ENCODE measurements around the gene CCNB1. TPM values are rescaled to one million over a fixed set of nuclear protein-coding genes. Genes with fewer than 3 reads are reported as not detected.

Gene CCNB1
- total RNA-seq (2021; ENCODE audit: unreplicated experiment) = 281 TPM
- polyA plus RNA-seq (2012) = 279 and 300 TPM in 2 replicates
- percentile 97 among the genes with signal in this experiment for Bru-seq, nascent RNA
- percentile 98 among the genes with signal in this experiment for BruChase-seq, experiment 1, labeled RNA remaining after a 6-hour chase
- percentile 99 among the genes with signal in this experiment for BruChase-seq, experiment 2, labeled RNA remaining after a 2-hour chase
- long read RNA-seq, transcript CCNB1-201 (9 exons, 2,169 nt) = major isoform, 673 of 758 reads
- long read RNA-seq, partial matches to known transcripts = 23 of 758 reads
- long read RNA-seq, other reads (novel, unspliced or antisense) = 61 of 758 reads

- Histone ChIP-seq H3K4me2 (ENCODE audit: low read length) (peak within 1 kb of the TSS; percentile 89), H3K4me1 (ENCODE audit: control insufficient read depth in 1 of 2, insufficient read depth in 2 of 2, low read length in 2 of 2) (peaks cover 14 to 20% of the 10 kb centered on the region in 2 experiments), H3K9ac (ENCODE audit: low read length) (peak within 1 kb of the TSS; percentile 98), H3K27me3 (ENCODE audit: insufficient read depth, low read length) (no peaks in the 10 kb centered on the region), H2AFZ (ENCODE audit: low read depth, low read length, poor library complexity, severe bottlenecking) (peak within 1 kb of the TSS; percentile 14), H3K79me2 (ENCODE audit: insufficient read depth, low read length) (peaks cover 46% of the 10 kb centered on the region), H3K4me3 (replicated peaks in 1 of 2; ENCODE audit: low read depth in 1 of 2, low read length in 2 of 2) (peak within 1 kb of the TSS; percentile 87 to 98), H3K9me2 (ENCODE audit: insufficient read depth) (no peaks in the 10 kb centered on the region), H4K20me1 (ENCODE audit: insufficient read depth) (no peaks in the 10 kb centered on the region; the same call in 1 of the 2 replicates), H3K36me3 (ENCODE audit: control insufficient read depth in 1 of 2, insufficient read depth in 2 of 2, low read length in 2 of 2) (peaks cover 21 to 40% of the 10 kb centered on the region in 2 experiments), H3K9me3 (ENCODE audit: control insufficient read depth in 1 of 2, insufficient read depth in 1 of 2, low read depth in 1 of 2, low read length in 2 of 2) (no peaks in the 10 kb centered on the region), H3K27ac (ENCODE audit: low read depth, low read length) (peak within 1 kb of the TSS; percentile 80)
- ChIA-PET POLR2A (interaction anchor here (0.7 to 1.4 kb wide), 4 partner anchors 14 to 51 kb away, joined by 3 to 4 read pairs (median 4); partner anchors contain the start of gene CENPH), RAD21 (ENCODE audit: low non-redundant PET in 1 of 2, low total read pairs in 2 of 2, uncharacterized antibody in 2 of 2, unreplicated experiment in 2 of 2) (interaction anchor here in 1 of 2 experiments (0.6 kb wide), 1 partner anchor 27 kb away, joined by 3 read pairs; no protein-coding TSS in a partner anchor), CTCF (interaction anchor here (0.9 kb wide), 1 partner anchor 73 kb away, joined by 6 read pairs; the partner anchor contains the start of gene SLC30A5)
- ATAC-seq (peak; percentile 98), DNase-seq (ENCODE audit: low read depth, low spot score) (peak; percentile 96)
- BruUV-seq (replicated peaks) = no TSS peak
- intact Hi-C loops (cut with micrococcal nuclease) = no loop called here
- TF ChIP-seq CBX3 (IDR thresholded peaks at IDR 0.05; ENCODE audit: low read depth) (no peak; the same call in 1 of the 2 replicates), TCF7L2 (IDR thresholded peaks at IDR 0.05; ENCODE audit: borderline replicate concordance, extremely low read depth, insufficient read depth, insufficient read length) (no peak), ELF1 (IDR thresholded peaks at IDR 0.05; ENCODE audit: borderline replicate concordance, low read depth) (peak; percentile 50; the same call in 1 of the 2 replicates), EZH2phosphoT487 (IDR thresholded peaks at IDR 0.05; ENCODE audit: borderline replicate concordance) (no peak), EGR1 (IDR thresholded peaks at IDR 0.05; ENCODE audit: low read depth) (peak; percentile 58; the same call in 1 of the 2 replicates), ZNF274 (IDR thresholded peaks at IDR 0.05; ENCODE audit: low read depth, low read length) (no peak), ZFX (IDR thresholded peaks at IDR 0.05) (peak; percentile 85), CTCF (IDR thresholded peaks at IDR 0.05 in 2 of 3, conservative IDR thresholded peaks at IDR 0.05 in 1 of 3; ENCODE audit: borderline replicate concordance in 1 of 3, insufficient read depth in 1 of 3, low read depth in 2 of 3, low read length in 2 of 3) (no peak), JUND (IDR thresholded peaks at IDR 0.05) (no peak), RAD21 (IDR thresholded peaks at IDR 0.05; ENCODE audit: low read depth) (no peak), SP1 (IDR thresholded peaks at IDR 0.05; ENCODE audit: low read depth) (peak; percentile 97), REST (IDR thresholded peaks at IDR 0.05; ENCODE audit: low read depth) (no peak), MAX (IDR thresholded peaks at IDR 0.05) (peak; percentile 97), SIN3A (IDR thresholded peaks at IDR 0.05; ENCODE audit: low read depth) (peak; percentile 99), CEBPB (IDR thresholded peaks at IDR 0.05; ENCODE audit: low read depth) (no peak), ATF3 (IDR thresholded peaks at IDR 0.05) (no peak), FOSL1 (IDR thresholded peaks at IDR 0.05; ENCODE audit: low read depth) (no peak), EZH2 (IDR thresholded peaks at IDR 0.05) (no peak), POLR2A (IDR thresholded peaks at IDR 0.05; ENCODE audit: borderline replicate concordance, extremely low read depth, insufficient read depth, insufficient read length) (peak; percentile 82), SRF (IDR thresholded peaks at IDR 0.05; ENCODE audit: low read depth) (0 out of 2 replicates have a peak, but pooled peaks have one; percentile 37)
Observed at GRCh38 chr5:69166686-69167492, at the start of gene CCNB1. Gene CCNB1 (plus strand): TSS chr5:69167150. CDS start chr5:69167263, 113 bp downstream.

Data from HCT116 (cell line).